ENCODE results near the gene RABGAP1L.

DNA sequence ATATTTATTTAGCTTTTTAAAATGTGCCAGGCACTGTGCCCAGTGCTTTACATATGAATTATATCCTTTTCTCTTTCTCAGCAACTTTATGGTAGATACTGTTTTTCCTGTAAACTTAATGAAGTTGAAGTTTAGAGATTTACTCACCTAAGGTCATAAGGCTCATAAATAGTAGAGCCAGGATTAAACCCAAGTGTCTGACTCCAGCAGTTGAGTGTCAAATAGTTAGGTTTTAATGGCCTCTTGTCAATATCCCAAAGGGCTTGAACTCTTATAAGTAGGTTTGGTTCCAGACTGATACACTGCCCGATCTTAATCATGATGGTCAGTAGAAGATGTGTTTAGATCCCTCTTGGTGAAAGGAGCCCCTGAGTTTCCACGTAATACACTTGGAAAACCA lies 37.8 kb downstream of the RABGAP1L start:
- TF ChIP-seq, protein P1, sequence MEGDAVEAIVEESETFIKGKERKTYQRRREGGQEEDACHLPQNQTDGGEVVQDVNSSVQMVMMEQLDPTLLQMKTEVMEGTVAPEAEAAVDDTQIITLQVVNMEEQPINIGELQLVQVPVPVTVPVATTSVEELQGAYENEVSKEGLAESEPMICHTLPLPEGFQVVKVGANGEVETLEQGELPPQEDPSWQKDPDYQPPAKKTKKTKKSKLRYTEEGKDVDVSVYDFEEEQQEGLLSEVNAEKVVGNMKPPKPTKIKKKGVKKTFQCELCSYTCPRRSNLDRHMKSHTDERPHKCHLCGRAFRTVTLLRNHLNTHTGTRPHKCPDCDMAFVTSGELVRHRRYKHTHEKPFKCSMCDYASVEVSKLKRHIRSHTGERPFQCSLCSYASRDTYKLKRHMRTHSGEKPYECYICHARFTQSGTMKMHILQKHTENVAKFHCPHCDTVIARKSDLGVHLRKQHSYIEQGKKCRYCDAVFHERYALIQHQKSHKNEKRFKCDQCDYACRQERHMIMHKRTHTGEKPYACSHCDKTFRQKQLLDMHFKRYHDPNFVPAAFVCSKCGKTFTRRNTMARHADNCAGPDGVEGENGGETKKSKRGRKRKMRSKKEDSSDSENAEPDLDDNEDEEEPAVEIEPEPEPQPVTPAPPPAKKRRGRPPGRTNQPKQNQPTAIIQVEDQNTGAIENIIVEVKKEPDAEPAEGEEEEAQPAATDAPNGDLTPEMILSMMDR (conservative IDR thresholded peaks at IDR 0.05; ENCODE audit: low read depth, low read length): no peak
- TF ChIP-seq POLR2A (IDR thresholded peaks at IDR 0.05; ENCODE audit: low read depth, low read length) (no peak), RFX5 (IDR thresholded peaks at IDR 0.05; ENCODE audit: low read depth, low read length) (no peak), ELK1 (IDR thresholded peaks at IDR 0.05; ENCODE audit: borderline replicate concordance, low read depth, low read length) (no peak), RAD21 (IDR thresholded peaks at IDR 0.05; ENCODE audit: low read length) (no peak), USF2 (IDR thresholded peaks at IDR 0.05; ENCODE audit: low read depth, low read length) (no peak)
